ENCODE results near the gene MARK4.
A peak's percentile ranks its signal among the peaks of the same experiment; 100 is the strongest.
"Not testable (repeated sequence)": the region's sequence is repeated elsewhere in the genome, so short reads cannot be mapped to it uniquely, and the experiment has no call there.

MARK4 gene

GRCh38 chr19:45243144-45243732 lies 7.8 kb upstream of the MARK4 start:
- DNase-seq (ENCODE audit: low spot score) = no peak

- DNase-seq (ENCODE audit: low spot score) = no peak
These were observed 6.8 kb upstream of the MARK4 start for GRCh38 chr19:45244133-45244794.

GRCh38 chr19:45245334-45245787 lies 5.7 kb upstream of the MARK4 start, which contains the start of gene EXOC3L2:
EXOC3L2 (minus strand) TSS chr19:45245407; CDS start chr19:45239045, 6,362 bp downstream.
- DNase-seq (ENCODE audit: low spot score) = no peak

- no peak for DNase-seq (ENCODE audit: low spot score)
These were observed 5.2 kb upstream of the MARK4 start for GRCh38 chr19:45245826-45246225.

GRCh38 chr19:45247136-45247535 lies 3.9 kb upstream of the MARK4 start:
- no peak for DNase-seq (ENCODE audit: low spot score)

- DNase-seq (ENCODE audit: low spot score) = peak; percentile 21
These were observed 1.6 kb upstream of the MARK4 start for GRCh38 chr19:45249261-45250033.

- no peak for DNase-seq (ENCODE audit: low spot score)
These were observed 747 bp upstream of the MARK4 start for GRCh38 chr19:45250216-45250831.

- peak; percentile 25 for DNase-seq (ENCODE audit: low spot score)
These were observed 632 bp downstream of the MARK4 start for GRCh38 chr19:45251452-45252354.

- DNase-seq (ENCODE audit: low spot score) = no peak
These were observed 2.4 kb downstream of the MARK4 start for GRCh38 chr19:45253396-45254027.

GRCh38 chr19:45254044-45254531 lies 3.0 kb downstream of the MARK4 start:
- DNase-seq (ENCODE audit: low spot score) = peak; percentile 51

GRCh38 chr19:45255611-45256157 lies 4.6 kb downstream of the MARK4 start:
- no peak for DNase-seq (ENCODE audit: low spot score)

- DNase-seq (ENCODE audit: low spot score) = no peak
These were observed 5.8 kb downstream of the MARK4 start for GRCh38 chr19:45256836-45257235.

- DNase-seq (ENCODE audit: low spot score) = no peak
These were observed 7.8 kb downstream of the MARK4 start for GRCh38 chr19:45258862-45259261.

GRCh38 chr19:45262570-45262969 lies 11.5 kb downstream of the MARK4 start:
- DNase-seq (ENCODE audit: low spot score) = no peak

- no peak for DNase-seq (ENCODE audit: low spot score)
These were observed 11.9 kb downstream of the MARK4 start for GRCh38 chr19:45263013-45263412.

GRCh38 chr19:45264781-45265317 lies 13.8 kb downstream of the MARK4 start:
- no peak for DNase-seq (ENCODE audit: low spot score)

GRCh38 chr19:45265375-45265774 lies 14.3 kb downstream of the MARK4 start:
- DNase-seq (ENCODE audit: low spot score) = no peak

- no peak for DNase-seq (ENCODE audit: low spot score)
These were observed 16.2 kb downstream of the MARK4 start for GRCh38 chr19:45267296-45267695.

GRCh38 chr19:45269939-45270338 lies 18.9 kb downstream of the MARK4 start:
- not testable (repeated sequence) for DNase-seq (ENCODE audit: low spot score)

- no peak for DNase-seq (ENCODE audit: low spot score)
These were observed 20.1 kb downstream of the MARK4 start for GRCh38 chr19:45271098-45271734.

All from NAMALWA (cell line).